ENCODE measurements around the gene CERS6.

The CERS6 gene

GRCh38 chr2:168780669-168781071 is 324.6 kb downstream of the CERS6 start:
- no peak for TF ChIP-seq OSR1 (CRISPR knock-in tag; IDR thresholded peaks at IDR 0.05)
- no peak for TF ChIP-seq GLIS3 (CRISPR knock-in tag; IDR thresholded peaks at IDR 0.05)
- TF ChIP-seq ZNF8 (CRISPR knock-in tag; IDR thresholded peaks at IDR 0.05) = no peak
- no peak for TF ChIP-seq ZNF70 (CRISPR knock-in tag; IDR thresholded peaks at IDR 0.05)
- no peak for TF ChIP-seq CREB5 (CRISPR knock-in tag; IDR thresholded peaks at IDR 0.05; ENCODE audit: low read depth)
- TF ChIP-seq TCF4 (CRISPR knock-in tag; IDR thresholded peaks at IDR 0.05; ENCODE audit: borderline replicate concordance) = no peak
- no peak for TF ChIP-seq ZFP3 (CRISPR knock-in tag; IDR thresholded peaks at IDR 0.05)
- TF ChIP-seq, protein P1, sequence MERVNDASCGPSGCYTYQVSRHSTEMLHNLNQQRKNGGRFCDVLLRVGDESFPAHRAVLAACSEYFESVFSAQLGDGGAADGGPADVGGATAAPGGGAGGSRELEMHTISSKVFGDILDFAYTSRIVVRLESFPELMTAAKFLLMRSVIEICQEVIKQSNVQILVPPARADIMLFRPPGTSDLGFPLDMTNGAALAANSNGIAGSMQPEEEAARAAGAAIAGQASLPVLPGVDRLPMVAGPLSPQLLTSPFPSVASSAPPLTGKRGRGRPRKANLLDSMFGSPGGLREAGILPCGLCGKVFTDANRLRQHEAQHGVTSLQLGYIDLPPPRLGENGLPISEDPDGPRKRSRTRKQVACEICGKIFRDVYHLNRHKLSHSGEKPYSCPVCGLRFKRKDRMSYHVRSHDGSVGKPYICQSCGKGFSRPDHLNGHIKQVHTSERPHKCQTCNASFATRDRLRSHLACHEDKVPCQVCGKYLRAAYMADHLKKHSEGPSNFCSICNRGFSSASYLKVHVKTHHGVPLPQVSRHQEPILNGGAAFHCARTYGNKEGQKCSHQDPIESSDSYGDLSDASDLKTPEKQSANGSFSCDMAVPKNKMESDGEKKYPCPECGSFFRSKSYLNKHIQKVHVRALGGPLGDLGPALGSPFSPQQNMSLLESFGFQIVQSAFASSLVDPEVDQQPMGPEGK (CRISPR knock-in tag; IDR thresholded peaks at IDR 0.05; ENCODE audit: borderline replicate concordance) = no peak
- TF ChIP-seq PPARA (CRISPR knock-in tag; IDR thresholded peaks at IDR 0.05; ENCODE audit: borderline replicate concordance) = no peak
- no peak for TF ChIP-seq ESRRG (CRISPR knock-in tag; IDR thresholded peaks at IDR 0.05)
- TF ChIP-seq, protein P2, sequence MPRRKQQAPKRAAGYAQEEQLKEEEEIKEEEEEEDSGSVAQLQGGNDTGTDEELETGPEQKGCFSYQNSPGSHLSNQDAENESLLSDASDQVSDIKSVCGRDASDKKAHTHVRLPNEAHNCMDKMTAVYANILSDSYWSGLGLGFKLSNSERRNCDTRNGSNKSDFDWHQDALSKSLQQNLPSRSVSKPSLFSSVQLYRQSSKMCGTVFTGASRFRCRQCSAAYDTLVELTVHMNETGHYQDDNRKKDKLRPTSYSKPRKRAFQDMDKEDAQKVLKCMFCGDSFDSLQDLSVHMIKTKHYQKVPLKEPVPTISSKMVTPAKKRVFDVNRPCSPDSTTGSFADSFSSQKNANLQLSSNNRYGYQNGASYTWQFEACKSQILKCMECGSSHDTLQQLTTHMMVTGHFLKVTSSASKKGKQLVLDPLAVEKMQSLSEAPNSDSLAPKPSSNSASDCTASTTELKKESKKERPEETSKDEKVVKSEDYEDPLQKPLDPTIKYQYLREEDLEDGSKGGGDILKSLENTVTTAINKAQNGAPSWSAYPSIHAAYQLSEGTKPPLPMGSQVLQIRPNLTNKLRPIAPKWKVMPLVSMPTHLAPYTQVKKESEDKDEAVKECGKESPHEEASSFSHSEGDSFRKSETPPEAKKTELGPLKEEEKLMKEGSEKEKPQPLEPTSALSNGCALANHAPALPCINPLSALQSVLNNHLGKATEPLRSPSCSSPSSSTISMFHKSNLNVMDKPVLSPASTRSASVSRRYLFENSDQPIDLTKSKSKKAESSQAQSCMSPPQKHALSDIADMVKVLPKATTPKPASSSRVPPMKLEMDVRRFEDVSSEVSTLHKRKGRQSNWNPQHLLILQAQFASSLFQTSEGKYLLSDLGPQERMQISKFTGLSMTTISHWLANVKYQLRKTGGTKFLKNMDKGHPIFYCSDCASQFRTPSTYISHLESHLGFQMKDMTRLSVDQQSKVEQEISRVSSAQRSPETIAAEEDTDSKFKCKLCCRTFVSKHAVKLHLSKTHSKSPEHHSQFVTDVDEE (CRISPR knock-in tag; IDR thresholded peaks at IDR 0.05) = no peak
- no peak for TF ChIP-seq ZFP30 (CRISPR knock-in tag; IDR thresholded peaks at IDR 0.05)
- no peak for ATAC-seq

- ATAC-seq = no peak
- no peak for TF ChIP-seq ZNF8 (CRISPR knock-in tag; IDR thresholded peaks at IDR 0.05)
- TF ChIP-seq ZFP30 (CRISPR knock-in tag; IDR thresholded peaks at IDR 0.05) = no peak
- TF ChIP-seq SNAI2 (CRISPR knock-in tag; IDR thresholded peaks at IDR 0.05) = no peak
- TF ChIP-seq PPARA (CRISPR knock-in tag; IDR thresholded peaks at IDR 0.05; ENCODE audit: borderline replicate concordance) = no peak
- TF ChIP-seq ISL1 (CRISPR knock-in tag; IDR thresholded peaks at IDR 0.05) = no peak
- no peak for TF ChIP-seq RARB (CRISPR knock-in tag; IDR thresholded peaks at IDR 0.05)
- no peak for TF ChIP-seq ZFP3 (CRISPR knock-in tag; IDR thresholded peaks at IDR 0.05)
- TF ChIP-seq ZNF565 (CRISPR knock-in tag; conservative IDR thresholded peaks at IDR 0.05; ENCODE audit: low read depth) = no peak
- TF ChIP-seq TCF4 (CRISPR knock-in tag; IDR thresholded peaks at IDR 0.05; ENCODE audit: borderline replicate concordance) = no peak
- TF ChIP-seq ESRRG (CRISPR knock-in tag; IDR thresholded peaks at IDR 0.05) = no peak
- no peak for TF ChIP-seq BACH2 (CRISPR knock-in tag; IDR thresholded peaks at IDR 0.05; ENCODE audit: borderline replicate concordance)
- no peak for TF ChIP-seq ARNTL (CRISPR knock-in tag; IDR thresholded peaks at IDR 0.05; ENCODE audit: borderline replicate concordance, low read depth)
- no peak for TF ChIP-seq TOX (CRISPR knock-in tag; IDR thresholded peaks at IDR 0.05; ENCODE audit: borderline replicate concordance)
- TF ChIP-seq, protein P1 (CRISPR knock-in tag; IDR thresholded peaks at IDR 0.05; ENCODE audit: borderline replicate concordance) = no peak
- TF ChIP-seq, protein P2 (CRISPR knock-in tag; IDR thresholded peaks at IDR 0.05) = no peak
- TF ChIP-seq, protein P3, sequence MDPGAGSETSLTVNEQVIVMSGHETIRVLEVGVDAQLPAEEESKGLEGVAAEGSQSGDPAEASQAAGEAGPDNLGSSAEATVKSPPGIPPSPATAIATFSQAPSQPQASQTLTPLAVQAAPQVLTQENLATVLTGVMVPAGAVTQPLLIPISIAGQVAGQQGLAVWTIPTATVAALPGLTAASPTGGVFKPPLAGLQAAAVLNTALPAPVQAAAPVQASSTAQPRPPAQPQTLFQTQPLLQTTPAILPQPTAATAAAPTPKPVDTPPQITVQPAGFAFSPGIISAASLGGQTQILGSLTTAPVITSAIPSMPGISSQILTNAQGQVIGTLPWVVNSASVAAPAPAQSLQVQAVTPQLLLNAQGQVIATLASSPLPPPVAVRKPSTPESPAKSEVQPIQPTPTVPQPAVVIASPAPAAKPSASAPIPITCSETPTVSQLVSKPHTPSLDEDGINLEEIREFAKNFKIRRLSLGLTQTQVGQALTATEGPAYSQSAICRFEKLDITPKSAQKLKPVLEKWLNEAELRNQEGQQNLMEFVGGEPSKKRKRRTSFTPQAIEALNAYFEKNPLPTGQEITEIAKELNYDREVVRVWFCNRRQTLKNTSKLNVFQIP (CRISPR knock-in tag; IDR thresholded peaks at IDR 0.05; ENCODE audit: borderline replicate concordance, low read depth) = no peak
- no peak for TF ChIP-seq OSR1 (CRISPR knock-in tag; IDR thresholded peaks at IDR 0.05)
- TF ChIP-seq, protein P4, sequence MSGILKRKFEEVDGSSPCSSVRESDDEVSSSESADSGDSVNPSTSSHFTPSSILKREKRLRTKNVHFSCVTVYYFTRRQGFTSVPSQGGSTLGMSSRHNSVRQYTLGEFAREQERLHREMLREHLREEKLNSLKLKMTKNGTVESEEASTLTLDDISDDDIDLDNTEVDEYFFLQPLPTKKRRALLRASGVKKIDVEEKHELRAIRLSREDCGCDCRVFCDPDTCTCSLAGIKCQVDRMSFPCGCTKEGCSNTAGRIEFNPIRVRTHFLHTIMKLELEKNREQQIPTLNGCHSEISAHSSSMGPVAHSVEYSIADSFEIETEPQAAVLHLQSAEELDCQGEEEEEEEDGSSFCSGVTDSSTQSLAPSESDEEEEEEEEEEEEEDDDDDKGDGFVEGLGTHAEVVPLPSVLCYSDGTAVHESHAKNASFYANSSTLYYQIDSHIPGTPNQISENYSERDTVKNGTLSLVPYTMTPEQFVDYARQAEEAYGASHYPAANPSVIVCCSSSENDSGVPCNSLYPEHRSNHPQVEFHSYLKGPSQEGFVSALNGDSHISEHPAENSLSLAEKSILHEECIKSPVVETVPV (CRISPR knock-in tag; IDR thresholded peaks at IDR 0.05) = no peak
These were observed 325.2 kb downstream of the CERS6 start for GRCh38 chr2:168781191-168781817.
